Thyroid gland (tissue), 4 donors: Measurements from ENCODE around the gene HAPSTR1. TPM values are rescaled to one million over a fixed set of nuclear protein-coding genes. Genes with fewer than 3 reads are reported as not detected.

Source experiments
- DNase-seq, 2 donors: peaks; one replicate each; pipeline ENCODE4 v3.0.0-alpha.2; 2019
- H3K27ac ChIP-seq, 3 donors: fragments of 200-600 bp; sonication (generic); 1 replicate in 2 of 3; 2 replicates in 1 of 3; pipeline ENCODE4 v1.5.1; 2016 to 2019; ENCODE audit warnings: mild to moderate bottlenecking in 1 of 3, moderate library complexity in 1 of 3
- H3K27me3 ChIP-seq: fragments of 200-600 bp; sonication (generic); one replicate; pipeline ENCODE4 v1.5.1; 2019
- H3K36me3 ChIP-seq, 2 donors: fragments of 200-600 bp; sonication (generic); one replicate each; pipeline ENCODE4 v1.5.1; 2016 to 2019
- H3K4me1 ChIP-seq, 2 donors: fragments of 200-600 bp; sonication (generic); one replicate each; pipeline ENCODE4 v1.5.1; 2017 to 2019
- H3K4me3 ChIP-seq, 3 donors: fragments of 200-600 bp; sonication (generic); replicated peaks in 1 of 3; 1 replicate in 2 of 3; 2 replicates in 1 of 3; pipeline ENCODE4 v1.5.1; 2016; ENCODE audit warnings: mild to moderate bottlenecking in 1 of 3
- H3K9me3 ChIP-seq: fragments of 200-600 bp; sonication (generic); one replicate; pipeline ENCODE4 v1.5.1; 2017
- POLR2A ChIP-seq, 2 donors: fragments of 450-650 bp; IDR thresholded peaks; one replicate each; pipeline ENCODE4 v1.6.1; 2017; ENCODE audit warnings: antibody characterized with exemption in 2 of 2, mild to moderate bottlenecking in 2 of 2, moderate library complexity in 1 of 2
- WGBS, 2 donors: methylation state at CpG; one replicate each; pipeline ENCODE4 v1.1.5; 2017; 5-methylcytosine and 5-hydroxymethylcytosine counted together
- intact Hi-C: fragments of 100-400 bp; cut with DNase I; formaldehyde crosslinking; loops from one replicate; pipeline ENCODE4 v1.15.1; 2023
- total RNA-seq, 4 donors: library from RNA; depleted of rRNA; stranded (reverse); fragments of >200 nt; gene quantifications; one replicate each; pipeline ENCODE4 v1.2.3, GENCODE V29; 2016
- TF ChIP-seq, protein P1 (sequence below), 6 experiments: fragments of 200-600 bp in 3 of 6; fragments of 450-650 bp in 3 of 6; sonication (generic) in 3 of 6; IDR thresholded peaks; one replicate each; pipeline ENCODE4 v1.5.1; 2016 to 2019; ENCODE audit warnings: antibody characterized with exemption in 6 of 6, mild to moderate bottlenecking in 2 of 6, inconsistent platforms in 1 of 6, moderate library complexity in 1 of 6

The HAPSTR1 gene
- total RNA-seq, 4 donors from 2014 or later: 59.0 to 107 (median 68.7) TPM

DNA sequence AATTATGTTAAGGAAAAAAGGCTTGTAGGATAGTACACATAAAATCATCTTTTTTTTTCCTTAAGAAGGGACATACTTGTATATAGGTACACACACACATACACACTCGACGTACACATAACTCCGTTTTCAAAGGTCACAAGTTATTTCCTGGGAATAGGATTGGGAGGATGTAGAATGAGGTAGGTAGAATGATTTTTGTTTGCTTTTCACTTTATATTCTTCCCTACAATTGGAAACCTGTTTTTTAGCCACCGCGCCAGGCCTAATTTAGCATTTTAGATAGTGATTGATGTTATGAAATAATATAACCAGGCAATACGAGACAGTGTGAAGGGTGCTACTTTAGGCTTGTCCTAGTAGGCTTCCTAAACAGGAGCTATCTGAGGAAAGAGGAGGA is 1.8 kb upstream of the HAPSTR1 start:
- TF ChIP-seq, protein P1, sequence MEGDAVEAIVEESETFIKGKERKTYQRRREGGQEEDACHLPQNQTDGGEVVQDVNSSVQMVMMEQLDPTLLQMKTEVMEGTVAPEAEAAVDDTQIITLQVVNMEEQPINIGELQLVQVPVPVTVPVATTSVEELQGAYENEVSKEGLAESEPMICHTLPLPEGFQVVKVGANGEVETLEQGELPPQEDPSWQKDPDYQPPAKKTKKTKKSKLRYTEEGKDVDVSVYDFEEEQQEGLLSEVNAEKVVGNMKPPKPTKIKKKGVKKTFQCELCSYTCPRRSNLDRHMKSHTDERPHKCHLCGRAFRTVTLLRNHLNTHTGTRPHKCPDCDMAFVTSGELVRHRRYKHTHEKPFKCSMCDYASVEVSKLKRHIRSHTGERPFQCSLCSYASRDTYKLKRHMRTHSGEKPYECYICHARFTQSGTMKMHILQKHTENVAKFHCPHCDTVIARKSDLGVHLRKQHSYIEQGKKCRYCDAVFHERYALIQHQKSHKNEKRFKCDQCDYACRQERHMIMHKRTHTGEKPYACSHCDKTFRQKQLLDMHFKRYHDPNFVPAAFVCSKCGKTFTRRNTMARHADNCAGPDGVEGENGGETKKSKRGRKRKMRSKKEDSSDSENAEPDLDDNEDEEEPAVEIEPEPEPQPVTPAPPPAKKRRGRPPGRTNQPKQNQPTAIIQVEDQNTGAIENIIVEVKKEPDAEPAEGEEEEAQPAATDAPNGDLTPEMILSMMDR (IDR thresholded peaks at IDR 0.05): no peak
- TF ChIP-seq POLR2A (IDR thresholded peaks at IDR 0.05): no peak
- intact Hi-C loops: no loop called here
- Histone ChIP-seq H3K4me1 (peaks cover 17 to 22% of the 10 kb centered on the region in 2 donors), H3K27ac (no peak overlapping the region), H3K4me3 (no peak overlapping the region), H3K27me3 (no peaks in the 10 kb centered on the region), H3K9me3 (no peaks in the 10 kb centered on the region), H3K36me3 (peaks cover 0 to 4% of the 10 kb centered on the region in 2 donors)
- WGBS, 2 donors: 89 to 94% methylated on average over 6 of the region's 6 CpGs
- no peak for DNase-seq

DNA sequence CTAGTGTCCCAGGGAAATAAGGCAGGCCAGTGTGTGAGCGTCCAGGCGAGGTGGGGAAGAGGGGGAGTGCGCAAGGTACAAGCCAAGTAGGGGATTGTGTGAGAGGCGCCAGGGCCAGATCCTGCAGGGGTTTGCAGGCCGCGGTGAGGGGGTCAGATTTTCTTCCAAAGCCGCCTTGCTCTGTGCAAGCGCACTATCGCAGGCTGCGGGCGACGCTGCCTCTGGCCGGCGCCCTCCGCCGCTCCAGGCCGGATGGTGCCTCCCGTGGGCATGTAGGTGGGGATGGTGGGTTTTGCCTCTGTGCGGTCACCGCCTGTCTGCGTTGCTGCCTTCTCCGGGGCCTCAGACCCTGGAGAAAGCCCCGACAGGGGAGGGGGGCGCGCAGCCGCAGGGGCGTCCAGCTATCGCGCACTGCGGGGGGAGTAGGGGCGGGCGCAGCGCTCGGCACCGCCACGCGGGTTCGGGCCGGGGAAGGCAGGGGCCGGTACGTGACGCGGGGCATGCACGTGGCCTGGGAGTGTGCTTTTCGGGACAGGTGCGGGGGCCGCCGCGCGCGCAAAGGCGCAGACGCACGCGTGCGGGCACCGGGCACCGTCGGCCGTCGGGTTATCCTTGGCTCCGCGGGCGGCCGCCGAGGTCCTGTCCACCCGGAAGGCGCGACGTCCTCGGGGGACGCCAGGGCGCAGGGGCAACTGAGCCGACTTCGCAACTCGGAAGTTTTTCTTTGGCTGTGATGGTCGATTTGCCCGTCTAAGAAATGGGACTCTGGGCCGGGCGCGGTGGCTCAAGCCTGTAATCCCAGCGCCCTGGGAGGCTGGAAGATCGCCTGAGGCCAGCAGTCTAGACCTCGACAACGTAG is 1.1 kb upstream of the HAPSTR1 start:
- peaks cover 0 to 4% of the 10 kb centered on the region in 2 donors for H3K36me3 ChIP-seq
- no peaks in the 10 kb centered on the region for H3K27me3 ChIP-seq
- peak overlapping the region in 2 of 3 donors; percentile 81 to 87 for H3K27ac ChIP-seq
- peaks cover 24 to 28% of the 10 kb centered on the region in 2 donors for H3K4me1 ChIP-seq
- TF ChIP-seq, protein P1 (IDR thresholded peaks at IDR 0.05): no peak
- TF ChIP-seq POLR2A (IDR thresholded peaks at IDR 0.05): no peak
- WGBS, 2 donors: 11 to 23% methylated on average over 27 to 55 of the region's 85 CpGs
- H3K4me3 ChIP-seq: peak overlapping the region; percentile 25 to 52 (median 50)
- no peaks in the 10 kb centered on the region for H3K9me3 ChIP-seq
- intact Hi-C loops: no loop called here
- DNase-seq: peak; percentile 29 to 41

DNA sequence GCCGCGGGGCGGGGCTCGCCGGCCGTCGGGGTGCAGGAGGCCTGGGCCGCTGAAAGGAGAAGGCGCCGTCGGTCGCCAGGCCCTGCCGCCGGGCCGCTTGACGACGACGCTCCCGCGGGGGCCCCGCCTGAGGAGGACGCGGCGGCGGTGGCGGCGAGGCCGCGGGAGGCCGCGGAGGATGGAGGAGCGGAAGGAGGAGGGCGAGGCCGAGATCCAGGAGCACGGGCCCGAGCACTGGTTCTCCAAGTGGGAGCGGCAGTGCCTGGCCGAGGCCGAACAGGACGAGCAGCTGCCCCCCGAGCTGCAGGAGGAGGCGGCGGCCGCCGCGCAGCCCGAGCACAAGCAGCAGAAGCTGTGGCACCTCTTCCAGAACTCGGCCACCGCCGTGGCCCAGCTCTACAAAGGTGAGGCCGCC is 430 bp downstream of the HAPSTR1 start:
- Histone ChIP-seq H3K4me3 (peak overlapping the region; percentile 94 to 100 (median 99)), H3K27ac (peak overlapping the region; percentile 99), H3K9me3 (no peaks in the 10 kb centered on the region), H3K4me1 (peaks cover 38 to 41% of the 10 kb centered on the region in 2 donors), H3K27me3 (no peaks in the 10 kb centered on the region), H3K36me3 (peaks cover 0 to 8% of the 10 kb centered on the region in 2 donors)
- TF ChIP-seq, protein P1 (IDR thresholded peaks at IDR 0.05): no peak
- no peak for TF ChIP-seq POLR2A (IDR thresholded peaks at IDR 0.05)
- DNase-seq: peak; percentile 37 to 44
- intact Hi-C loops: no loop called here
- 0% methylated on average over 11 of the region's 51 CpGs; no CpG with 5 or more reads in 1 of the 2 donors for WGBS, 2 donors

DNA sequence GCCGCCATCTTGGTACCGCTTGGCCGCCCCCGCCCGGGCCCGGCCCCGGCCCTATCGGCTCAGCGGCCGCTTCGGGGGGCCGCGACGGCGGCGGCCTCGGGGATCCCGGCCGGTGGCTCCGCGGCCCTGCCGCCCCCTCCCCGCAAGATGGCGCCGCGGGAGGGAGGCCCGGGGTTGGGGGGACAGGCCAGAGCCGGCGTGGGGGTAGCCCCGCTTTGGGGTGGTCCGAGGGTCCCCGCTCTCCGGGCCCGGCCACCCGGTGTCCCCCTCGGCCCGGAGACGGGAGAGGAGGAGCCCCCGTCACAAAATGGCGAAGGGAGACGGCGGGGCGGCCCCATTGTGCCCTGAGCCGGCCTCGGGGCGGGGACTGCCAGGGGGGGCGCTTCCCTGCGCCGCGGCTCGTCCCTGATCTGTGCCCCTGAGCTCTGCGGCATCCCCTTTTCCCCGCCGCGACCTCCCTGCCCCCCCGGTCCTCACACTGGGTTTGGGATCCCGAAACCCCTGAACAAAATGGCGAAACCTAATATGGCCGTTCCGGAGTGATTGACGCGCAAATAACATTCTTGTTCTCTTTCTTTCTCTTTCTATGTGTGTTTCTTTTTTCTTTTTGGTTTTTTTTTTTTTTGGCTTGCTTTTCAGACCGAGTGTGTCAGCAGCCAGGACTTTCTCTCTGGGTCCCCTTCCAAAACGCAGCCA is 986 bp downstream of the HAPSTR1 start:
- Histone ChIP-seq H3K27me3 (no peaks in the 10 kb centered on the region), H3K4me1 (peaks cover 42 to 47% of the 10 kb centered on the region in 2 donors), H3K4me3 (peak overlapping the region; percentile 94 to 100 (median 99)), H3K9me3 (no peaks in the 10 kb centered on the region), H3K36me3 (peaks cover 0 to 11% of the 10 kb centered on the region in 2 donors), H3K27ac (peak overlapping the region; percentile 99)
- peak; percentile 40 to 47 for DNase-seq
- intact Hi-C loops: no loop called here
- WGBS, 2 donors: 1% methylated on average over 20 to 28 of the region's 64 CpGs
- TF ChIP-seq, protein P1 (IDR thresholded peaks at IDR 0.05): peak in 1 of 6 experiments; percentile 17
- peak in 1 of 2 donors; percentile 17 for TF ChIP-seq POLR2A (IDR thresholded peaks at IDR 0.05)
